ENCODE data around the gene CDH3.

CDH3 gene

GRCh38 chr16:68724797-68725196 lies 79.7 kb downstream of the CDH3 start:
- ChIA-PET POLR2A (no interaction called here), CTCF (no interaction called here)
- no peaks in the 10 kb centered on the region for H3K9me3 ChIP-seq (ENCODE audit: control extremely low read depth in 1 of 5, control insufficient read depth in 4 of 5, insufficient read depth in 2 of 5, low read depth in 1 of 5, low read length in 4 of 5)
- H3K4me3 ChIP-seq (ENCODE audit: control insufficient read depth in 1 of 7, extremely low read depth in 1 of 7, insufficient read depth in 4 of 7, low read depth in 2 of 7, low read length in 6 of 7): no peak overlapping the region
- no peaks in the 10 kb centered on the region for H3K36me3 ChIP-seq (ENCODE audit: control insufficient read depth in 4 of 4, insufficient read depth in 4 of 4, low read length in 3 of 4)
- no peaks in the 10 kb centered on the region for H3K27me3 ChIP-seq (replicated peaks in 2 of 5; ENCODE audit: control insufficient read depth in 4 of 5, insufficient read depth in 5 of 5, low read length in 4 of 5)
- DNase-seq: peak in 1 of 3 donors; percentile 54
- 80% methylated on average over 3 of the region's 3 CpGs for WGBS (ENCODE audit: insufficient coverage)
- H3K4me1 ChIP-seq (ENCODE audit: control extremely low read depth in 1 of 4, control insufficient read depth in 4 of 4, insufficient read depth in 4 of 4, low read length in 3 of 4): no peaks in the 10 kb centered on the region
- H3K27ac ChIP-seq (ENCODE audit: insufficient read depth in 1 of 2, low read depth in 1 of 2, low read length in 2 of 2, poor library complexity in 1 of 2, severe bottlenecking in 2 of 2): no peak overlapping the region

- CTCF ChIA-PET: no interaction called here
- Histone ChIP-seq H3K4me3 (ENCODE audit: control insufficient read depth in 1 of 7, extremely low read depth in 1 of 7, insufficient read depth in 4 of 7, low read depth in 2 of 7, low read length in 6 of 7) (no peak overlapping the region), H3K9me3 (ENCODE audit: control extremely low read depth in 1 of 5, control insufficient read depth in 4 of 5, insufficient read depth in 2 of 5, low read depth in 1 of 5, low read length in 4 of 5) (no peaks in the 10 kb centered on the region), H3K27ac (ENCODE audit: insufficient read depth in 1 of 2, low read depth in 1 of 2, low read length in 2 of 2, poor library complexity in 1 of 2, severe bottlenecking in 2 of 2) (no peak overlapping the region), H3K36me3 (ENCODE audit: control insufficient read depth in 4 of 4, insufficient read depth in 4 of 4, low read length in 3 of 4) (no peaks in the 10 kb centered on the region), H3K27me3 (replicated peaks in 2 of 5; ENCODE audit: control insufficient read depth in 4 of 5, insufficient read depth in 5 of 5, low read length in 4 of 5) (no peaks in the 10 kb centered on the region), H3K4me1 (ENCODE audit: control extremely low read depth in 1 of 4, control insufficient read depth in 4 of 4, insufficient read depth in 4 of 4, low read length in 3 of 4) (no peaks in the 10 kb centered on the region)
- 93% methylated on average over 2 of the region's 4 CpGs for WGBS (ENCODE audit: insufficient coverage)
- no peak for DNase-seq
- POLR2A ChIA-PET: interaction anchor here (0.5 kb wide), 1 partner anchor 185 kb away, joined by 6 read pairs; no protein-coding TSS in a partner anchor
Observed at GRCh38 chr16:68728523-68728922, 83.4 kb downstream of the CDH3 start.

- Histone ChIP-seq H3K36me3 (ENCODE audit: control insufficient read depth in 4 of 4, insufficient read depth in 4 of 4, low read length in 3 of 4) (no peaks in the 10 kb centered on the region), H3K4me3 (ENCODE audit: control insufficient read depth in 1 of 7, extremely low read depth in 1 of 7, insufficient read depth in 4 of 7, low read depth in 2 of 7, low read length in 6 of 7) (no peak overlapping the region), H3K9me3 (ENCODE audit: control extremely low read depth in 1 of 5, control insufficient read depth in 4 of 5, insufficient read depth in 2 of 5, low read depth in 1 of 5, low read length in 4 of 5) (peaks cover 0 to 3% (median 0%) of the 10 kb centered on the region in 5 experiments), H3K4me1 (ENCODE audit: control extremely low read depth in 1 of 4, control insufficient read depth in 4 of 4, insufficient read depth in 4 of 4, low read length in 3 of 4) (no peaks in the 10 kb centered on the region), H3K27ac (ENCODE audit: insufficient read depth in 1 of 2, low read depth in 1 of 2, low read length in 2 of 2, poor library complexity in 1 of 2, severe bottlenecking in 2 of 2) (no peak overlapping the region), H3K27me3 (replicated peaks in 2 of 5; ENCODE audit: control insufficient read depth in 4 of 5, insufficient read depth in 5 of 5, low read length in 4 of 5) (peaks cover 0 to 21% (median 7%) of the 10 kb centered on the region in 5 experiments)
- ChIA-PET CTCF (no interaction called here), POLR2A (no interaction called here)
- no peak for DNase-seq
- no CpG with 5 or more reads among the region's 3 CpGs for WGBS (ENCODE audit: insufficient coverage)
Observed at GRCh38 chr16:68731637-68732036, 86.5 kb downstream of the CDH3 start.

- Histone ChIP-seq H3K27ac (ENCODE audit: insufficient read depth in 1 of 2, low read depth in 1 of 2, low read length in 2 of 2, poor library complexity in 1 of 2, severe bottlenecking in 2 of 2) (no peak overlapping the region), H3K9me3 (ENCODE audit: control extremely low read depth in 1 of 5, control insufficient read depth in 4 of 5, insufficient read depth in 2 of 5, low read depth in 1 of 5, low read length in 4 of 5) (peaks cover 0 to 5% (median 0%) of the 10 kb centered on the region in 5 experiments), H3K27me3 (replicated peaks in 2 of 5; ENCODE audit: control insufficient read depth in 4 of 5, insufficient read depth in 5 of 5, low read length in 4 of 5) (peaks cover 0 to 26% (median 11%) of the 10 kb centered on the region in 5 experiments), H3K4me3 (ENCODE audit: control insufficient read depth in 1 of 7, extremely low read depth in 1 of 7, insufficient read depth in 4 of 7, low read depth in 2 of 7, low read length in 6 of 7) (no peak overlapping the region), H3K36me3 (ENCODE audit: control insufficient read depth in 4 of 4, insufficient read depth in 4 of 4, low read length in 3 of 4) (no peaks in the 10 kb centered on the region), H3K4me1 (ENCODE audit: control extremely low read depth in 1 of 4, control insufficient read depth in 4 of 4, insufficient read depth in 4 of 4, low read length in 3 of 4) (peaks cover 0 to 4% (median under 1%) of the 10 kb centered on the region in 4 experiments)
- 75% methylated on average over 7 of the region's 8 CpGs for WGBS (ENCODE audit: insufficient coverage)
- no peak for DNase-seq
- ChIA-PET POLR2A (interaction anchor here (0.6 kb wide), 1 partner anchor 79 kb away, joined by 3 read pairs; no protein-coding TSS in a partner anchor), CTCF (interaction anchor here (0.8 kb wide), 1 partner anchor 11 kb away, joined by 4 read pairs; no protein-coding TSS in a partner anchor)
Observed at GRCh38 chr16:68732042-68732680, 87.1 kb downstream of the CDH3 start.

GRCh38 chr16:68732741-68733399 lies 87.8 kb downstream of the CDH3 start:
- 100% methylated on average over 2 of the region's 4 CpGs for WGBS (ENCODE audit: insufficient coverage)
- DNase-seq: no peak

GRCh38 chr16:68733570-68733969 lies 88.5 kb downstream of the CDH3 start:
- POLR2A ChIA-PET: no interaction called here
- peaks cover 0 to 13% (median 6%) of the 10 kb centered on the region in 4 experiments for H3K4me1 ChIP-seq (ENCODE audit: control extremely low read depth in 1 of 4, control insufficient read depth in 4 of 4, insufficient read depth in 4 of 4, low read length in 3 of 4)
- no peak overlapping the region for H3K27ac ChIP-seq (ENCODE audit: insufficient read depth in 1 of 2, low read depth in 1 of 2, low read length in 2 of 2, poor library complexity in 1 of 2, severe bottlenecking in 2 of 2)
- peaks cover 0 to 40% (median 16%) of the 10 kb centered on the region in 5 experiments for H3K27me3 ChIP-seq (replicated peaks in 2 of 5; ENCODE audit: control insufficient read depth in 4 of 5, insufficient read depth in 5 of 5, low read length in 4 of 5)
- H3K9me3 ChIP-seq (ENCODE audit: control extremely low read depth in 1 of 5, control insufficient read depth in 4 of 5, insufficient read depth in 2 of 5, low read depth in 1 of 5, low read length in 4 of 5): peaks cover 0 to 5% (median 0%) of the 10 kb centered on the region in 5 experiments
- CTCF ChIA-PET: no interaction called here
- WGBS (ENCODE audit: insufficient coverage): 100% methylated on average over 7 of the region's 9 CpGs
- DNase-seq: no peak
- H3K4me3 ChIP-seq (ENCODE audit: control insufficient read depth in 1 of 7, extremely low read depth in 1 of 7, insufficient read depth in 4 of 7, low read depth in 2 of 7, low read length in 6 of 7): no peak overlapping the region
- no peaks in the 10 kb centered on the region for H3K36me3 ChIP-seq (ENCODE audit: control insufficient read depth in 4 of 4, insufficient read depth in 4 of 4, low read length in 3 of 4)

More at GRCh38 chr16:68732741-68733399, 87.8 kb downstream of the CDH3 start:
- H3K9me3 ChIP-seq (ENCODE audit: control extremely low read depth in 1 of 5, control insufficient read depth in 4 of 5, insufficient read depth in 2 of 5, low read depth in 1 of 5, low read length in 4 of 5): peaks cover 0 to 5% (median 0%) of the 10 kb centered on the region in 5 experiments
- H3K27ac ChIP-seq (ENCODE audit: insufficient read depth in 1 of 2, low read depth in 1 of 2, low read length in 2 of 2, poor library complexity in 1 of 2, severe bottlenecking in 2 of 2): no peak overlapping the region
- H3K36me3 ChIP-seq (ENCODE audit: control insufficient read depth in 4 of 4, insufficient read depth in 4 of 4, low read length in 3 of 4): no peaks in the 10 kb centered on the region
- ChIA-PET CTCF (interaction anchor here (0.8 kb wide), 1 partner anchor 10 kb away, joined by 4 read pairs; no protein-coding TSS in a partner anchor), POLR2A (interaction anchor here (0.6 kb wide), 1 partner anchor 79 kb away, joined by 3 read pairs; no protein-coding TSS in a partner anchor)
- peaks cover 0 to 11% (median 4%) of the 10 kb centered on the region in 4 experiments for H3K4me1 ChIP-seq (ENCODE audit: control extremely low read depth in 1 of 4, control insufficient read depth in 4 of 4, insufficient read depth in 4 of 4, low read length in 3 of 4)
- H3K27me3 ChIP-seq (replicated peaks in 2 of 5; ENCODE audit: control insufficient read depth in 4 of 5, insufficient read depth in 5 of 5, low read length in 4 of 5): peaks cover 0 to 33% (median 11%) of the 10 kb centered on the region in 5 experiments
- H3K4me3 ChIP-seq (ENCODE audit: control insufficient read depth in 1 of 7, extremely low read depth in 1 of 7, insufficient read depth in 4 of 7, low read depth in 2 of 7, low read length in 6 of 7): no peak overlapping the region

- Histone ChIP-seq H3K4me3 (ENCODE audit: control insufficient read depth in 1 of 7, extremely low read depth in 1 of 7, insufficient read depth in 4 of 7, low read depth in 2 of 7, low read length in 6 of 7) (no peak overlapping the region), H3K27ac (ENCODE audit: insufficient read depth in 1 of 2, low read depth in 1 of 2, low read length in 2 of 2, poor library complexity in 1 of 2, severe bottlenecking in 2 of 2) (no peak overlapping the region), H3K36me3 (ENCODE audit: control insufficient read depth in 4 of 4, insufficient read depth in 4 of 4, low read length in 3 of 4) (no peaks in the 10 kb centered on the region), H3K4me1 (ENCODE audit: control extremely low read depth in 1 of 4, control insufficient read depth in 4 of 4, insufficient read depth in 4 of 4, low read length in 3 of 4) (peaks cover 0 to 13% (median 6%) of the 10 kb centered on the region in 4 experiments), H3K9me3 (ENCODE audit: control extremely low read depth in 1 of 5, control insufficient read depth in 4 of 5, insufficient read depth in 2 of 5, low read depth in 1 of 5, low read length in 4 of 5) (peaks cover 0 to 5% (median 0%) of the 10 kb centered on the region in 5 experiments), H3K27me3 (replicated peaks in 2 of 5; ENCODE audit: control insufficient read depth in 4 of 5, insufficient read depth in 5 of 5, low read length in 4 of 5) (peaks cover 0 to 45% (median 17%) of the 10 kb centered on the region in 5 experiments)
- POLR2A ChIA-PET: no interaction called here
- no peak for DNase-seq
- CTCF ChIA-PET: interaction anchor here (1.5 kb wide), 1 partner anchor 62 kb away, joined by 5 read pairs; no protein-coding TSS in a partner anchor
- no CpG with 5 or more reads among the region's 2 CpGs for WGBS (ENCODE audit: insufficient coverage)
Observed at GRCh38 chr16:68734782-68735181, 89.7 kb downstream of the CDH3 start.
